ENCODE data around the gene PRSS36. TPM values are rescaled to one million over a fixed set of nuclear protein-coding genes. Genes with fewer than 3 reads are reported as not detected.

Gene PRSS36
- total and polyA plus RNA-seq, 9 of the 15 experiments (the other 6 are each of a cell fraction or from before 2014, with no cell fraction given), result 0.09 to 1.2 (median 0.54) TPM; not detected in 2

GRCh38 chr16:31105677-31106213, 44.1 kb downstream of the PRSS36 start (continued):
- no peak for TF ChIP-seq PREB (CRISPR knock-in tag; IDR thresholded peaks at IDR 0.05)
- no peak for TF ChIP-seq SPI1 (IDR thresholded peaks at IDR 0.05; ENCODE audit: borderline replicate concordance, low read depth, low read length)
- TF ChIP-seq CHD4 (IDR thresholded peaks at IDR 0.05; ENCODE audit: insufficient read depth, insufficient replicate concordance, low read depth, low read length, poor library complexity, severe bottlenecking), result no peak
- TF ChIP-seq SRSF1 (IDR thresholded peaks at IDR 0.05; ENCODE audit: low read depth, low read length), result no peak
- no peak for TF ChIP-seq TCF7 (IDR thresholded peaks at IDR 0.05; ENCODE audit: borderline replicate concordance)
- peak; percentile 38 to 47; a peak in 3 of 4 replicates for TF ChIP-seq RAD21 (CRISPR knock-in tag; conservative IDR thresholded peaks at IDR 0.05 in 1 of 2, IDR thresholded peaks at IDR 0.05 in 1 of 2)
- TF ChIP-seq CTBP1 (IDR thresholded peaks at IDR 0.05; ENCODE audit: borderline replicate concordance), result peak; percentile 77; the same call in 1 of the 2 replicates
- TF ChIP-seq MECOM (CRISPR knock-in tag; IDR thresholded peaks at IDR 0.05), result no peak
- TF ChIP-seq ESRRA (IDR thresholded peaks at IDR 0.05; ENCODE audit: borderline replicate concordance, low read depth), result peak; percentile 82; the same call in 1 of the 2 replicates
- TF ChIP-seq ID3 (CRISPR knock-in tag; IDR thresholded peaks at IDR 0.05), result no peak
- peak; percentile 38; the same call in 1 of the 2 replicates for TF ChIP-seq ID3 (tag; IDR thresholded peaks at IDR 0.05)
- 0 out of 2 replicates have a peak, but pooled peaks have one; percentile 44 for TF ChIP-seq ZNF583 (CRISPR knock-in tag; IDR thresholded peaks at IDR 0.05)
- no peak for TF ChIP-seq TAL1 (IDR thresholded peaks at IDR 0.05)
- TF ChIP-seq ZNF76 (CRISPR knock-in tag; IDR thresholded peaks at IDR 0.05; ENCODE audit: borderline replicate concordance), result no peak
- TF ChIP-seq HMG20A (CRISPR knock-in tag; conservative IDR thresholded peaks at IDR 0.05), result no peak
- no peak for TF ChIP-seq MXD1 (CRISPR knock-in tag; IDR thresholded peaks at IDR 0.05; ENCODE audit: borderline replicate concordance, poor library complexity, severe bottlenecking)
- no peak for TF ChIP-seq E4F1 (CRISPR knock-in tag; IDR thresholded peaks at IDR 0.05; ENCODE audit: borderline replicate concordance)
- TF ChIP-seq DACH1 (IDR thresholded peaks at IDR 0.05; ENCODE audit: partially characterized antibody), result no peak
- TF ChIP-seq ZNF140 (CRISPR knock-in tag; IDR thresholded peaks at IDR 0.05), result no peak
- TF ChIP-seq GATAD2B (IDR thresholded peaks at IDR 0.05; ENCODE audit: borderline replicate concordance), result peak; percentile 90; the same call in 1 of the 2 replicates

Measured in K562 (cell line).